Mesendoderm (in vitro differentiated cells): ENCODE results near the gene SFTA2.

Experiments used
- DNase-seq: peaks from one replicate; pipeline ENCODE4 v3.0.0; 2013
- H2AK5ac ChIP-seq: 2 replicates; pipeline ENCODE4 v1.6.1; 2013; ENCODE audit warnings: low read length, inconsistent platforms
- H2BK120ac ChIP-seq: 2 replicates; pipeline ENCODE4 v1.6.1; 2013; ENCODE audit warnings: low read depth, mild to moderate bottlenecking, low read length, moderate library complexity, mixed read lengths
- H2BK15ac ChIP-seq: replicated peaks from 2 replicates; pipeline ENCODE4 v1.6.1; 2013; ENCODE audit warnings: low read depth, mild to moderate bottlenecking, moderate library complexity
- H2BK5ac ChIP-seq: 2 replicates; pipeline ENCODE4 v1.6.1; 2013; ENCODE audit warnings: low read length, inconsistent platforms
- H3K18ac ChIP-seq: 2 replicates; pipeline ENCODE4 v1.6.1; 2013; ENCODE audit warnings: mild to moderate bottlenecking, low read length, mixed read lengths
- H3K23ac ChIP-seq: one replicate; pipeline ENCODE4 v1.6.1; 2013; ENCODE audit warnings: low read length
- H3K27ac ChIP-seq: 2 replicates; pipeline ENCODE4 v1.5.1; 2013; ENCODE audit warnings: low read depth, mild to moderate bottlenecking, inconsistent platforms, low read length, moderate library complexity
- H3K27me3 ChIP-seq: 2 replicates; pipeline ENCODE4 v1.6.1; 2013; ENCODE audit warnings: low read length, control low read depth, mild to moderate bottlenecking, inconsistent platforms; ENCODE audit not compliant: insufficient read depth, poor library complexity
- H3K36me3 ChIP-seq: 2 replicates; pipeline ENCODE4 v1.6.1; 2013; ENCODE audit warnings: low read length, inconsistent platforms; ENCODE audit not compliant: control insufficient read depth, insufficient read depth
- H3K4ac ChIP-seq: one replicate; pipeline ENCODE4 v1.6.1; 2013; ENCODE audit warnings: low read depth, mild to moderate bottlenecking, low read length, moderate library complexity
- H3K4me1 ChIP-seq: 2 replicates; pipeline ENCODE4 v1.6.1; 2013; ENCODE audit warnings: low read depth, low read length, inconsistent platforms; ENCODE audit not compliant: control insufficient read depth
- H3K4me2 ChIP-seq: 2 replicates; pipeline ENCODE4 v1.6.1; 2013; ENCODE audit warnings: low read length
- H3K4me3 ChIP-seq: 2 replicates; pipeline ENCODE4 v1.5.1; 2013; ENCODE audit warnings: mild to moderate bottlenecking, low read length
- H3K56ac ChIP-seq: one replicate; pipeline ENCODE4 v1.6.1; 2013; ENCODE audit warnings: low read length
- H3K79me1 ChIP-seq: 2 replicates; pipeline ENCODE4 v1.6.1; 2013; ENCODE audit warnings: low read length, inconsistent platforms
- H3K79me2 ChIP-seq: 2 replicates; pipeline ENCODE4 v1.6.1; 2013; ENCODE audit warnings: mild to moderate bottlenecking, low read length; ENCODE audit not compliant: control insufficient read depth, insufficient read depth
- H3K9ac ChIP-seq: 2 replicates; pipeline ENCODE4 v1.6.1; 2013; ENCODE audit warnings: low read length, inconsistent platforms
- H4K5ac ChIP-seq: one replicate; pipeline ENCODE4 v1.6.1; 2013; ENCODE audit warnings: low read length
- H4K8ac ChIP-seq: one replicate; pipeline ENCODE4 v1.6.1; 2013; ENCODE audit warnings: low read depth, mild to moderate bottlenecking, control low read depth, low read length, moderate library complexity
- WGBS: extraction: QIAGEN DNeasy Blood & Tissue Kit; methylation state at CpG from one replicate; pipeline ENCODE4 v1.1.7; 2013; ENCODE audit warnings: low lambda C conversion rate, missing lambda C conversion rate; ENCODE audit not compliant: insufficient coverage; ENCODE audit errors: extremely low coverage; 5-methylcytosine and 5-hydroxymethylcytosine counted together

Gene SFTA2

DNA sequence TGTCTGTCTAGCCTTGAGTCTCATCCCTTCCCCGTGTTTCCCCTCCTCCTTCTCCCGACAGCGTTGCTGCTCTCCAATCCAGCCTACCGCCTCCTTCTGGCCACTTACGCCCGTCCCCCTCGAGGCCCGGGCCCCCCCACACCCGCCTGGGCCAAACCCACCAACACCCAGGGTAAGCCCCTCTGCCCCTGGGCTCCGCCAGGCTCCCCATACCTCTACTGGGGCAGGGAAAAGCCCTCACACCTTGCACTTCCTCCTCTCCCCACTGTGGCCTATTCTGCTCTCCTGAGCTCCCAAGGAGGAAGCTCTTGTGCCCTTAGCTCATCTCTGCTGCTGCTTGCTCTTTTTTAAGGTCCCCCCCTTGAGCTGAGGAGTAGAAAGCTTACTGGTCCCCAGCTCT lies 36.6 kb downstream of the SFTA2 start:
- H4K8ac ChIP-seq: no peak overlapping the region
- H3K27me3 ChIP-seq: no peaks in the 10 kb centered on the region
- no CpG with 5 or more reads among the region's 10 CpGs for WGBS
- H2BK5ac ChIP-seq: no peak overlapping the region
- H3K79me1 ChIP-seq: peaks cover 2% of the 10 kb centered on the region
- H3K23ac ChIP-seq: no peak overlapping the region
- H3K18ac ChIP-seq: no peak overlapping the region
- H3K4me3 ChIP-seq: no peak overlapping the region
- H2BK15ac ChIP-seq: no peak overlapping the region
- no peak overlapping the region for H2AK5ac ChIP-seq
- no peak overlapping the region for H3K4me2 ChIP-seq
- H3K4ac ChIP-seq: no peak overlapping the region
- H2BK120ac ChIP-seq: no peak overlapping the region
- no peak overlapping the region for H4K5ac ChIP-seq
- H3K36me3 ChIP-seq: peaks cover 19% of the 10 kb centered on the region
- no peak overlapping the region for H3K9ac ChIP-seq
- no peak overlapping the region for H3K27ac ChIP-seq
- H3K4me1 ChIP-seq: no peaks in the 10 kb centered on the region
- no peak for DNase-seq
- no peaks in the 10 kb centered on the region for H3K79me2 ChIP-seq
- no peak overlapping the region for H3K56ac ChIP-seq

DNA sequence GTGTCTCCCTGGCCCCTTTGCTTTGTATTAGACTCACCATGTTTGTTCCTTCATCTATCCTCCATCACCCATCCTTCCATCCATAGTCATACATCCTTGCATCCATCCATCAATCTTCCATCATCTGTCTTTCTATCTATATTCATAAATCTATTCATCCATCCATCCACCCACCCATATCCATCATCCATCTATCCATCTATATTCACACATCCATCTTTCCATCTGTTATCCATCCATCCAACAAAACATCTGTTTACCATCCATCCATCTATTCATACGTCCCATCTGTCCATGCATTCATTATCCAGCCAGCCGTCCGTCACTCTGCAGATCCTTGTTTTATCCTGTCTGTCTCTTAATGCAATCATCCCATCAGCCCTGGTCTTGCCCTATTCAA lies 37.0 kb downstream of the SFTA2 start:
- Histone ChIP-seq H3K9ac (no peak overlapping the region), H3K36me3 (peaks cover 19% of the 10 kb centered on the region)

DNA sequence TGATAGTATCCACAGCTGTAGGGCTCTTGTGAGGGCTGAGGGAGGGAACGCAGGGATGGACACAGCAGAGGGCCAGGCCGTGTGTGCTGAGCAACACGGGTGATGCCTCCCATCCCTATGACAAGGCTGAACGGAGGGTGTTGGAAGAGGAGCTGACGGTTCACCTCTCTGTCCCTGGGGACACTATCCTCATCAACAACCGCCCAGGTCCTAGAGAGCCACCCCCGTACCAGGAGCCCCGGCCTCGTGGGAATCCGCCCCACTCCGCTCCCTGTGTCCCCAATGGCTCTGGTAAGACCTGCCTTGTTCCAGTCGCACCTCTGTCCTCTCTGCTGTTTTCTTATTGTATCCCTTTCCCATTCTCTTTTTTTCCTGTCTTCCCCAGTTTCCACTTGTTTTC lies 37.6 kb downstream of the SFTA2 start:
- Histone ChIP-seq H3K4me3 (no peak overlapping the region), H2BK15ac (no peak overlapping the region), H3K79me1 (peaks cover 9% of the 10 kb centered on the region), H3K27ac (peak overlapping the region; percentile 40), H3K4ac (no peak overlapping the region), H4K8ac (no peak overlapping the region), H3K4me1 (no peaks in the 10 kb centered on the region), H2AK5ac (no peak overlapping the region), H2BK5ac (no peak overlapping the region), H3K18ac (no peak overlapping the region), H3K27me3 (no peaks in the 10 kb centered on the region), H2BK120ac (no peak overlapping the region), H3K23ac (no peak overlapping the region), H3K4me2 (no peak overlapping the region), H3K56ac (no peak overlapping the region), H3K36me3 (peaks cover 21% of the 10 kb centered on the region), H3K9ac (no peak overlapping the region), H4K5ac (no peak overlapping the region), H3K79me2 (peaks cover 7% of the 10 kb centered on the region)
- no CpG with 5 or more reads among the region's 12 CpGs for WGBS
- no peak for DNase-seq

More for the DNA sequence above, 37.0 kb downstream of the SFTA2 start:
- Histone ChIP-seq H3K4me3 (no peak overlapping the region), H3K56ac (no peak overlapping the region), H3K79me1 (peaks cover 5% of the 10 kb centered on the region), H3K4me1 (no peaks in the 10 kb centered on the region), H2BK15ac (no peak overlapping the region), H4K8ac (no peak overlapping the region), H3K4me2 (no peak overlapping the region), H2AK5ac (no peak overlapping the region), H2BK120ac (no peak overlapping the region), H3K79me2 (peaks cover 3% of the 10 kb centered on the region), H3K27ac (no peak overlapping the region), H3K4ac (no peak overlapping the region), H4K5ac (no peak overlapping the region), H3K27me3 (no peaks in the 10 kb centered on the region), H3K23ac (no peak overlapping the region), H2BK5ac (no peak overlapping the region), H3K18ac (no peak overlapping the region)
- 100% methylated on average over 1 of the region's 3 CpGs for WGBS
- DNase-seq: no peak

DNA sequence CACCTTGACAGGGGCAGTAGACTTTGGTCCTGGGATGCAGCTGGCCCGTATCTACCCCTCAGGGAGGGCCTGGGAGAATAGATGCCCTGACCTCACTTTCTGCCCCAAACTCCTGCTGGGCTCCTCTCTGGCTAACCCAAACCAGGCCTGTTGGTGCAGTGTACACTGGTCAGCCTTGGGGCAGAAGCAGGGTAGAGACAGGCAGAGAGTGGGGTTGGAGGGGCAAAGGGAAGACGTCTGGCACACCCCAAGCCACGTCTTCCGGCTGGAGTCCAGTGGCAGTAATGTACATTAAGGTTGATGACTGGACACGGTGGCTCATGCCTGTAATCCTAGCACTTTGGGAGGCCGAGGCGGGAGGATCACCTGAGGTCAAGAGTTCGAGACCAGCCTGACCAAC lies 38.3 kb downstream of the SFTA2 start:
- no peak for DNase-seq
- Histone ChIP-seq H3K4me2 (no peak overlapping the region), H3K56ac (no peak overlapping the region), H3K79me1 (peaks cover 11% of the 10 kb centered on the region), H3K23ac (no peak overlapping the region), H3K4ac (no peak overlapping the region), H4K5ac (no peak overlapping the region), H3K27ac (no peak overlapping the region), H3K4me3 (no peak overlapping the region), H3K36me3 (peaks cover 17% of the 10 kb centered on the region), H3K79me2 (peaks cover 13% of the 10 kb centered on the region), H2BK5ac (no peak overlapping the region), H4K8ac (no peak overlapping the region), H3K4me1 (no peaks in the 10 kb centered on the region), H2AK5ac (no peak overlapping the region), H3K9ac (no peak overlapping the region), H3K18ac (no peak overlapping the region), H3K27me3 (no peaks in the 10 kb centered on the region), H2BK15ac (no peak overlapping the region), H2BK120ac (no peak overlapping the region)
- no CpG with 5 or more reads among the region's 8 CpGs for WGBS

DNA sequence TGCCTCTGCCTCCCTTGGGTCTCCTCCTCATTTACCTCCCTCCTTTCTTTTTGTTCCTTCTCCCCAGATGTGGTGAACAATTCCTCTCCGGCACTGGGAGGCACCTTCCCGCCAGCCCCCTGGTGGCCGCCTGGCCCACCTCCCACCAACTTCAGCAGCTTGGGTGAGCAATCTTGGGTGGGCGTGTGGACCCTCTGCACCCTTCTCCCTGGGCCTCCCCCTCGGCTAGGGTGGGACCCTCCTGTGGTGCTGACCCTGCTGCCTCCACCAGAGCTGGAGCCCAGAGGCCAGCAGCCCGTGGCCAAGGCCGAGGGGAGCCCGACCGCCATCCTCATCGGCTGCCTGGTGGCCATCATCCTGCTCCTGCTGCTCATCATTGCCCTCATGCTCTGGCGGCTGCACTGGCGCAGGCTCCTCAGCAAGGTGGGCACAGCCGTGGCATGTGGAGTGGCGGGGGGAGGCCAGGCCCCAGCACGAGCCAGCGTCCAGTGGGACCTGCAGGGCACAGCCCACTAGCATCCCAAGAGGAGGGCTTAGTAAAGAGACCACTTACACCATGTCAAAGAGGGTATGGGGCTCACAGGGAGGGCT lies 38.9 kb downstream of the SFTA2 start:
- peaks cover 18% of the 10 kb centered on the region for H3K79me2 ChIP-seq
- H3K36me3 ChIP-seq: peaks cover 17% of the 10 kb centered on the region
- DNase-seq: no peak
- H3K4me2 ChIP-seq: no peak overlapping the region
- H3K27me3 ChIP-seq: no peaks in the 10 kb centered on the region
- H3K23ac ChIP-seq: no peak overlapping the region
- H3K56ac ChIP-seq: no peak overlapping the region
- peaks cover 14% of the 10 kb centered on the region for H3K79me1 ChIP-seq
- H3K27ac ChIP-seq: no peak overlapping the region
- H3K4ac ChIP-seq: no peak overlapping the region
- H3K18ac ChIP-seq: no peak overlapping the region
- H4K8ac ChIP-seq: no peak overlapping the region
- H3K9ac ChIP-seq: no peak overlapping the region
- no peak overlapping the region for H2AK5ac ChIP-seq
- no peak overlapping the region for H2BK120ac ChIP-seq
- H2BK15ac ChIP-seq: no peak overlapping the region
- no peak overlapping the region for H4K5ac ChIP-seq
- no CpG with 5 or more reads among the region's 16 CpGs for WGBS
- no peak overlapping the region for H2BK5ac ChIP-seq
- no peaks in the 10 kb centered on the region for H3K4me1 ChIP-seq
- no peak overlapping the region for H3K4me3 ChIP-seq
